ENCODE data around the gene PXDN. TPM values are rescaled to one million over a fixed set of nuclear protein-coding genes. Genes with fewer than 3 reads are reported as not detected.

PXDN gene
- total RNA-seq, 1 experiment from 2014 or later: 96.1 TPM

- ChIA-PET POLR2A (no interaction called here), CTCF (no interaction called here)
- H3K36me3 Mint-ChIP-seq (ENCODE audit: insufficient read depth, unreplicated experiment): no peaks in the 10 kb centered on the region
- intact Hi-C loops (cut with micrococcal nuclease): no loop called here
- BruUV-seq (replicated peaks): no TSS peak
- H3K9me3 Mint-ChIP-seq (ENCODE audit: unreplicated experiment): no peaks in the 10 kb centered on the region
- TF ChIP-seq CTCF (IDR thresholded peaks at IDR 0.05; ENCODE audit: unreplicated experiment): no peak
- H3K27ac Mint-ChIP-seq (ENCODE audit: low read depth, unreplicated experiment): no peak overlapping the region
- peaks cover 5% of the 10 kb centered on the region for H3K4me1 Mint-ChIP-seq (ENCODE audit: insufficient read depth, unreplicated experiment)
- H3K4me3 Mint-ChIP-seq (ENCODE audit: unreplicated experiment): no peak overlapping the region
- H3K27me3 Mint-ChIP-seq (ENCODE audit: insufficient read depth, unreplicated experiment): no peaks in the 10 kb centered on the region
- no peak for DNase-seq (ENCODE audit: unreplicated experiment)
Measured at GRCh38 chr2:1599301-1600085, 144.8 kb downstream of the PXDN start.

DNA sequence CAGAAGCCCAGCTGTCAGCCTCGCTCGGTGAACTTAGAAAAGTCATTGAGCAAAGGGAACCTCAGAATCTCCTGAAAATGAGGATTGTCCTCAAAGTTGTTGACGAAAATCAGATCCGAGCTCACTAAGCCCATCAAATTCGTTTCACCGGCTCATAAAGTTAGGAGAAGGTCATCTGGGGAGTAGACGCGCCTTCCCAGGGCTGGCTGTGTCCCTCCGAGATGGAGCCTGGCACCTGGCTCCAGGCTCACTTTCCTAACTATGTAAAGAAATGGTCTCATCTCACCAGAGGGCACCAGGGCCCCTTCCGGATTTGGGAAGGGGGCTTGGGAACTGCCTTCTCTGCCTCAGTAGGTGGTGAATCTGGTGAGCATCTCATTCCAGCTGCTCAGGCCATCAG lies 145.5 kb downstream of the PXDN start:
- ChIA-PET CTCF (interaction anchor here (0.7 to 1.0 kb wide), 2 partner anchors 47 to 555 kb away, joined by 3 to 5 read pairs; no protein-coding TSS in a partner anchor), POLR2A (no interaction called here)
- no peak for DNase-seq (ENCODE audit: unreplicated experiment)
- Mint-ChIP-seq H3K9me3 (ENCODE audit: unreplicated experiment) (no peaks in the 10 kb centered on the region), H3K4me1 (ENCODE audit: insufficient read depth, unreplicated experiment) (peaks cover 5% of the 10 kb centered on the region), H3K27ac (ENCODE audit: low read depth, unreplicated experiment) (no peak overlapping the region), H3K4me3 (ENCODE audit: unreplicated experiment) (no peak overlapping the region), H3K27me3 (ENCODE audit: insufficient read depth, unreplicated experiment) (no peaks in the 10 kb centered on the region), H3K36me3 (ENCODE audit: insufficient read depth, unreplicated experiment) (no peaks in the 10 kb centered on the region)
- intact Hi-C loops (cut with micrococcal nuclease): no loop called here
- BruUV-seq (replicated peaks): no TSS peak
- no peak for TF ChIP-seq CTCF (IDR thresholded peaks at IDR 0.05; ENCODE audit: unreplicated experiment)

- H3K4me3 Mint-ChIP-seq (ENCODE audit: unreplicated experiment): no peak overlapping the region
- ChIA-PET POLR2A (no interaction called here), CTCF (interaction anchor here (0.7 to 1.0 kb wide), 2 partner anchors 47 to 554 kb away, joined by 3 to 5 read pairs; no protein-coding TSS in a partner anchor)
- intact Hi-C loops (cut with micrococcal nuclease): no loop called here
- DNase-seq (ENCODE audit: unreplicated experiment): no peak
- no peaks in the 10 kb centered on the region for H3K27me3 Mint-ChIP-seq (ENCODE audit: insufficient read depth, unreplicated experiment)
- no TSS peak for BruUV-seq (replicated peaks)
- no peaks in the 10 kb centered on the region for H3K36me3 Mint-ChIP-seq (ENCODE audit: insufficient read depth, unreplicated experiment)
- H3K4me1 Mint-ChIP-seq (ENCODE audit: insufficient read depth, unreplicated experiment): peaks cover 5% of the 10 kb centered on the region
- no peak for TF ChIP-seq CTCF (IDR thresholded peaks at IDR 0.05; ENCODE audit: unreplicated experiment)
- H3K27ac Mint-ChIP-seq (ENCODE audit: low read depth, unreplicated experiment): no peak overlapping the region
- H3K9me3 Mint-ChIP-seq (ENCODE audit: unreplicated experiment): no peaks in the 10 kb centered on the region
Measured at GRCh38 chr2:1598041-1598710, 146.1 kb downstream of the PXDN start.

DNA sequence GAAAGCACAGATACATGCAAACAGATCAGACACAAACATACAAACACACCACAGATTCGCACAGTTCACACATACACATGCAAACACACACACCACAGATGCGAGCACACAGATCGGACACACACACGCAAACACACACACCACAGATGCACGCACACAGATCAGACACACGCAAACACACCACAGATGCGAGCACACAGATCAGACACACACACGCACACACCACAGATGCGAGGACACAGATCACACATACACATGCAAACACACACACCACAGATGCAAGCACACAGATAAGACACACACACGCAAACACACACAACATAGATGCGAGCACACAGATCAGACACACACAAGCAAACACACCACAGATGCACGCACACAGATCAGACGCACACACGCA lies 149.0 kb downstream of the PXDN start:
- no peaks in the 10 kb centered on the region for H3K27me3 Mint-ChIP-seq (ENCODE audit: insufficient read depth, unreplicated experiment)
- no peak overlapping the region for H3K27ac Mint-ChIP-seq (ENCODE audit: low read depth, unreplicated experiment)
- no peaks in the 10 kb centered on the region for H3K9me3 Mint-ChIP-seq (ENCODE audit: unreplicated experiment)
- CTCF ChIA-PET: interaction anchor here (0.6 kb wide), 1 partner anchor 916 kb away, joined by 3 read pairs; no protein-coding TSS in a partner anchor
- no peak overlapping the region for H3K4me3 Mint-ChIP-seq (ENCODE audit: unreplicated experiment)
- H3K36me3 Mint-ChIP-seq (ENCODE audit: insufficient read depth, unreplicated experiment): no peaks in the 10 kb centered on the region
- no TSS peak for BruUV-seq (replicated peaks)
- intact Hi-C loops (cut with micrococcal nuclease): no loop called here
- POLR2A ChIA-PET: no interaction called here
- no peak for DNase-seq (ENCODE audit: unreplicated experiment)
- TF ChIP-seq CTCF (IDR thresholded peaks at IDR 0.05; ENCODE audit: unreplicated experiment): no peak
- peaks cover 9% of the 10 kb centered on the region for H3K4me1 Mint-ChIP-seq (ENCODE audit: insufficient read depth, unreplicated experiment)
